Esophagus squamous epithelium (tissue), 5 donors: Measurements from ENCODE around the gene LIMA1. TPM values are rescaled to one million over a fixed set of nuclear protein-coding genes. Genes with fewer than 3 reads are reported as not detected.
A peak's percentile ranks its signal among the peaks of the same experiment; 100 is the strongest.
"Not testable (repeated sequence)": the region's sequence is repeated elsewhere in the genome, so short reads cannot be mapped to it uniquely, and the experiment has no call there.

Source experiments
- DNase-seq: peaks from one replicate; lab custom pipeline; 2025; lab: John Stamatoyannopoulos, UW
- H3K27ac ChIP-seq, 4 donors: fragments of 200-600 bp; sonication (generic); one replicate each; pipeline ENCODE4 v1.5.1; 2016 to 2019; ENCODE audit warnings: mild to moderate bottlenecking in 1 of 4
- H3K27me3 ChIP-seq, 4 donors: fragments of 200-600 bp; sonication (generic); 1 replicate in 3 of 4; 2 replicates in 1 of 4; pipeline versions ENCODE4 v1.5.1 to v1.6.0; 2017 to 2021; ENCODE audit warnings: antibody characterized with exemption in 1 of 4
- H3K36me3 ChIP-seq, 3 donors: fragments of 200-600 bp; sonication (generic); one replicate each; pipeline ENCODE4 v1.5.1; 2016 to 2019
- H3K4me1 ChIP-seq, 3 donors: fragments of 200-600 bp; sonication (generic); one replicate each; pipeline ENCODE4 v1.5.1; 2017 to 2019
- H3K4me3 ChIP-seq, 4 donors: fragments of 200-600 bp; sonication (generic); 1 replicate in 3 of 4; 2 replicates in 1 of 4; pipeline ENCODE4 v1.5.1; 2016 to 2019; ENCODE audit warnings: mild to moderate bottlenecking in 2 of 4, moderate library complexity in 1 of 4
- H3K9me3 ChIP-seq, 3 donors: fragments of 200-600 bp; sonication (generic); one replicate each; pipeline ENCODE4 v1.5.1; 2016 to 2019
- CTCF ChIP-seq, 6 experiments: fragments of 450-650 bp in 4 of 6; fragments of 200-600 bp in 2 of 6; sonication (generic) in 2 of 6; IDR thresholded peaks; one replicate each; pipeline ENCODE4 v1.5.1; 2016 to 2019; ENCODE audit warnings: antibody characterized with exemption in 6 of 6, mild to moderate bottlenecking in 4 of 6, moderate library complexity in 4 of 6
- POLR2A ChIP-seq, 4 donors: fragments of 450-650 bp; IDR thresholded peaks; one replicate each; pipeline ENCODE4 v1.6.1; 2017; ENCODE audit warnings: antibody characterized with exemption in 4 of 4, mild to moderate bottlenecking in 4 of 4, moderate library complexity in 3 of 4
- WGBS, 2 donors: methylation state at CpG; one replicate each; pipeline ENCODE4 v1.1.5; 2018; 5-methylcytosine and 5-hydroxymethylcytosine counted together
- intact Hi-C: fragments of 100-400 bp; cut with DNase I; formaldehyde crosslinking; loops from one replicate; pipeline ENCODE4 v1.15.0; 2022
- total RNA-seq, 4 donors: library from RNA; depleted of rRNA; stranded (reverse); fragments of >200 nt; gene quantifications; one replicate each; pipeline ENCODE4 v1.1.0, GENCODE V29; 2016
- donor health status: DM: yes; HTN: yes; CAD: no.

Gene LIMA1
- 10 to 100 TPM; 48.0 to 70.0 (median 62.7) TPM for total RNA-seq

- H3K27me3 ChIP-seq: no peaks in the 10 kb centered on the region
- peak within 1 kb of the TSS; percentile 49 to 84 (median 74) for H3K4me3 ChIP-seq
- H3K27ac ChIP-seq: peak within 1 kb of the TSS; percentile 72 to 89 (median 84)
- intact Hi-C loops: no loop called here
- WGBS, 2 donors: 0 to 12% methylated on average over 9 of the region's 52 CpGs
- H3K4me1 ChIP-seq: peaks cover 0 to 53% (median 20%) of the 10 kb centered on the region in 3 donors
- H3K9me3 ChIP-seq: no peaks in the 10 kb centered on the region
- no peaks in the 10 kb centered on the region for H3K36me3 ChIP-seq
- TF ChIP-seq CTCF (IDR thresholded peaks at IDR 0.05) (peak in 5 of 6 experiments; percentile 26 to 73 (median 58)), POLR2A (IDR thresholded peaks at IDR 0.05) (peak in 2 of 4 donors; percentile 61 to 76)
- DNase-seq: peak; percentile 40
Observed at GRCh38 chr12:50283229-50283923, at the start of gene LIMA1. Gene LIMA1, minus strand, starts transcription at chr12:50283520. Its CDS starts 34,769 bp downstream, at chr12:50248751.

- WGBS, 2 donors: 85 to 92% methylated on average over 1 of the region's 1 CpG
- Histone ChIP-seq H3K4me3 (no peak overlapping the region), H3K4me1 (peaks cover 2 to 11% (median 5%) of the 10 kb centered on the region in 3 donors), H3K27ac (no peak overlapping the region), H3K9me3 (no peaks in the 10 kb centered on the region), H3K36me3 (no peaks in the 10 kb centered on the region), H3K27me3 (no peaks in the 10 kb centered on the region)
- intact Hi-C loops: no loop called here
- DNase-seq: no peak
- TF ChIP-seq POLR2A (IDR thresholded peaks at IDR 0.05) (no peak), CTCF (IDR thresholded peaks at IDR 0.05) (no peak)
Observed at GRCh38 chr12:50331745-50332144, 48.4 kb upstream of the LIMA1 start.

GRCh38 chr12:50328664-50329063 lies 45.3 kb upstream of the LIMA1 start:
- H3K27me3 ChIP-seq, H3K36me3 ChIP-seq, H3K27ac ChIP-seq, H3K4me3 ChIP-seq, H3K9me3 ChIP-seq, intact Hi-C loops, DNase-seq: not testable (repeated sequence)
- peaks cover 10 to 25% (median 13%) of the 10 kb centered on the region in 3 donors for H3K4me1 ChIP-seq
- 86 to 94% methylated on average over 2 to 5 of the region's 5 CpGs for WGBS, 2 donors

GRCh38 chr12:50326590-50327284 lies 43.4 kb upstream of the LIMA1 start:
- Histone ChIP-seq H3K36me3 (no peaks in the 10 kb centered on the region), H3K27me3 (no peaks in the 10 kb centered on the region), H3K9me3 (no peaks in the 10 kb centered on the region), H3K4me3 (peak overlapping the region in 1 of 4 donors; percentile 28), H3K27ac (peak overlapping the region; percentile 28 to 57 (median 42)), H3K4me1 (peaks cover 10 to 25% (median 13%) of the 10 kb centered on the region in 3 donors)
- WGBS, 2 donors: 28 to 37% methylated on average over 4 of the region's 4 CpGs
- no peak for DNase-seq
- intact Hi-C loops: no loop called here
- TF ChIP-seq POLR2A (IDR thresholded peaks at IDR 0.05) (no peak), CTCF (IDR thresholded peaks at IDR 0.05) (peak in 3 of 6 experiments; percentile 8 to 25 (median 19))

- H3K4me1 ChIP-seq: peaks cover 10 to 20% (median 13%) of the 10 kb centered on the region in 3 donors
- 43 to 62% methylated on average over 3 to 4 of the region's 5 CpGs for WGBS, 2 donors
- no peaks in the 10 kb centered on the region for H3K9me3 ChIP-seq
- no peak for TF ChIP-seq POLR2A (IDR thresholded peaks at IDR 0.05)
- TF ChIP-seq CTCF (IDR thresholded peaks at IDR 0.05): no peak
- no peak overlapping the region for H3K4me3 ChIP-seq
- no peak for DNase-seq
- H3K36me3 ChIP-seq: no peaks in the 10 kb centered on the region
- peak overlapping the region; percentile 40 to 67 (median 50) for H3K27ac ChIP-seq
- no peaks in the 10 kb centered on the region for H3K27me3 ChIP-seq
- intact Hi-C loops: no loop called here
Observed at GRCh38 chr12:50325890-50326391, 42.6 kb upstream of the LIMA1 start.

GRCh38 chr12:50324770-50325169 lies 41.5 kb upstream of the LIMA1 start:
- intact Hi-C loops, DNase-seq, H3K36me3 ChIP-seq, H3K27me3 ChIP-seq, H3K9me3 ChIP-seq, H3K27ac ChIP-seq, H3K4me3 ChIP-seq: not testable (repeated sequence)
- peaks cover 10 to 20% (median 13%) of the 10 kb centered on the region in 3 donors for H3K4me1 ChIP-seq
- 97 to 100% methylated on average over 4 of the region's 4 CpGs for WGBS, 2 donors

GRCh38 chr12:50324077-50324476 lies 40.8 kb upstream of the LIMA1 start:
- H3K9me3 ChIP-seq, H3K36me3 ChIP-seq, intact Hi-C loops, H3K27ac ChIP-seq, DNase-seq, H3K27me3 ChIP-seq, H3K4me3 ChIP-seq: not testable (repeated sequence)
- peaks cover 10 to 20% (median 13%) of the 10 kb centered on the region in 3 donors for H3K4me1 ChIP-seq
- WGBS, 2 donors: 96 to 100% methylated on average over 7 of the region's 7 CpGs
